Liver (tissue), 9 donors: Measurements from ENCODE around the gene SNTA1. TPM values are rescaled to one million over a fixed set of nuclear protein-coding genes. Genes with fewer than 3 reads are reported as not detected.
A peak's percentile ranks its signal among the peaks of the same experiment; 100 is the strongest.

Experiments used
- DNase-seq: peaks from one replicate; pipeline ENCODE4 v3.0.0-alpha.2; 2017; ENCODE audit warnings: low spot score
- H3K27ac ChIP-seq, 2 donors: one replicate each; pipeline ENCODE4 v1.7.0; 2013; ENCODE audit warnings: inconsistent platforms in 2 of 2, low read length in 2 of 2, control low read depth in 1 of 2, low read depth in 1 of 2, mild to moderate bottlenecking in 1 of 2
- H3K27me3 ChIP-seq, 4 donors: one replicate each; pipeline versions ENCODE4 v1.6.1 to v1.7.0; 2013; ENCODE audit warnings: low read length in 3 of 4, inconsistent platforms in 1 of 4, mild to moderate bottlenecking in 1 of 4, moderate library complexity in 1 of 4; ENCODE audit not compliant: control insufficient read depth in 4 of 4, insufficient read depth in 4 of 4
- H3K36me3 ChIP-seq, 4 donors: one replicate each; pipeline versions ENCODE4 v1.6.1 to v1.7.0; 2013; ENCODE audit warnings: low read length in 3 of 4, mild to moderate bottlenecking in 3 of 4, low read depth in 1 of 4, moderate library complexity in 1 of 4; ENCODE audit not compliant: control insufficient read depth in 4 of 4, insufficient read depth in 3 of 4
- H3K4me1 ChIP-seq, 4 donors: one replicate each; pipeline versions ENCODE4 v1.6.1 to v1.7.0; 2013; ENCODE audit warnings: low read length in 3 of 4, mild to moderate bottlenecking in 3 of 4, moderate library complexity in 1 of 4; ENCODE audit not compliant: control insufficient read depth in 4 of 4, insufficient read depth in 4 of 4
- H3K4me3 ChIP-seq, 3 donors: one replicate each; pipeline versions ENCODE4 v1.6.1 to v1.7.0; 2013; ENCODE audit warnings: low read length in 3 of 3, control low read depth in 1 of 3, low read depth in 1 of 3, mild to moderate bottlenecking in 1 of 3
- H3K9ac ChIP-seq, 2 donors: one replicate each; pipeline ENCODE4 v1.7.0; 2013; ENCODE audit warnings: low read length in 2 of 2, mild to moderate bottlenecking in 2 of 2, moderate library complexity in 2 of 2, control low read depth in 1 of 2, low read depth in 1 of 2
- H3K9me3 ChIP-seq, 4 donors: one replicate each; pipeline versions ENCODE4 v1.6.1 to v1.7.0; 2013; ENCODE audit warnings: low read length in 3 of 4; ENCODE audit not compliant: control insufficient read depth in 4 of 4
- ATF3 ChIP-seq: IDR thresholded peaks from 2 replicates; pipeline ENCODE4 v1.6.1; 2016; ENCODE audit warnings: antibody characterized with exemption
- CTCF ChIP-seq: fragments of 150-350 bp; IDR thresholded peaks from 2 replicates; pipeline ENCODE4 v1.5.1; 2017; ENCODE audit warnings: improper control_type of control experiment, low read depth, low read length; ENCODE audit not compliant: missing input control
- EGR1 ChIP-seq, 2 donors: IDR thresholded peaks; 2 replicates each; pipeline ENCODE4 v1.6.1; 2016 to 2018; ENCODE audit warnings: antibody characterized with exemption in 2 of 2, low read depth in 2 of 2
- FOXA1 ChIP-seq: IDR thresholded peaks from 2 replicates; pipeline ENCODE4 v1.6.1; 2016; ENCODE audit warnings: antibody characterized with exemption
- GABPA ChIP-seq, 2 donors: IDR thresholded peaks in 1 of 2; conservative IDR thresholded peaks in 1 of 2; 2 replicates each; pipeline ENCODE4 v1.6.1; 2016; ENCODE audit warnings: antibody characterized with exemption in 2 of 2, mild to moderate bottlenecking in 1 of 2, moderate library complexity in 1 of 2
- HNF4A ChIP-seq, 2 donors: conservative IDR thresholded peaks; 2 replicates each; pipeline ENCODE4 v1.6.1; 2016; ENCODE audit warnings: antibody characterized with exemption in 2 of 2, mild to moderate bottlenecking in 2 of 2
- HNF4G ChIP-seq: IDR thresholded peaks from 2 replicates; pipeline ENCODE4 v1.6.1; 2016; ENCODE audit warnings: antibody characterized with exemption
- JUND ChIP-seq, 2 donors: IDR thresholded peaks; 2 replicates each; pipeline ENCODE4 v1.6.1; 2016; ENCODE audit warnings: antibody characterized with exemption in 2 of 2
- MAX ChIP-seq: IDR thresholded peaks from 2 replicates; pipeline ENCODE4 v1.6.1; 2016; ENCODE audit warnings: antibody characterized with exemption
- NR2F2 ChIP-seq: IDR thresholded peaks from 2 replicates; pipeline ENCODE4 v1.6.1; 2016; ENCODE audit warnings: antibody characterized with exemption
- RAD21 ChIP-seq, 2 donors: IDR thresholded peaks; 2 replicates each; pipeline ENCODE4 v1.6.1; 2016; ENCODE audit warnings: antibody characterized with exemption in 2 of 2, mild to moderate bottlenecking in 2 of 2
- REST ChIP-seq: IDR thresholded peaks from 2 replicates; pipeline ENCODE4 v1.6.1; 2016; ENCODE audit warnings: antibody characterized with exemption, mild to moderate bottlenecking
- RXRA ChIP-seq, 2 donors: IDR thresholded peaks; 2 replicates each; pipeline ENCODE4 v1.6.1; 2017 to 2018; ENCODE audit warnings: antibody characterized with exemption in 2 of 2, mild to moderate bottlenecking in 1 of 2
- TAF1 ChIP-seq: conservative IDR thresholded peaks from 2 replicates; pipeline ENCODE4 v1.6.1; 2016; ENCODE audit warnings: antibody characterized with exemption, mild to moderate bottlenecking
- YY1 ChIP-seq: IDR thresholded peaks from 2 replicates; pipeline ENCODE4 v1.6.1; 2016; ENCODE audit warnings: antibody characterized with exemption, mild to moderate bottlenecking
- ZBTB33 ChIP-seq: IDR thresholded peaks from 2 replicates; pipeline ENCODE4 v1.6.1; 2016; ENCODE audit warnings: antibody characterized with exemption
- WGBS: extraction: QIAGEN DNeasy Blood & Tissue Kit; methylation state at CpG from one replicate; pipeline ENCODE4 v1.1.7; 2013; 5-methylcytosine and 5-hydroxymethylcytosine counted together
- polyA plus RNA-seq, 2 donors: library from polyadenylated mRNA; stranded (reverse) in 1 of 2; unstranded in 1 of 2; fragments of 200-250 nt in 1 of 2; fragments of >200 nt in 1 of 2; fragmentation: Nextera tagmentation in 1 of 2; extraction: Ambion mirVana in 1 of 2; gene quantifications; one replicate each; pipeline versions ENCODE4 v1.2.1 to v1.2.3, GENCODE V29; 2013 to 2015
- total RNA-seq, 2 donors: library from RNA; depleted of rRNA; stranded (reverse); fragments of >200 nt; gene quantifications; one replicate each; pipeline ENCODE4 v1.2.3, GENCODE V29; 2014
- donor health status: healthy.
- donor health status: healthy.
- donor health status: healthy.
- donor health status: healthy.
- donor health status: healthy.

SNTA1 gene
- total and polyA plus RNA-seq, 4 donors, result 3.8 to 9.6 (median 6.9) TPM

- Histone ChIP-seq H3K27me3 (no peaks in the 10 kb centered on the region), H3K36me3 (peaks cover 0 to 5% (median 1%) of the 10 kb centered on the region in 4 donors), H3K4me1 (no peaks in the 10 kb centered on the region), H3K27ac (no peak overlapping the region), H3K9ac (no peak overlapping the region), H3K4me3 (no peak overlapping the region), H3K9me3 (no peaks in the 10 kb centered on the region)
- 97% methylated on average over 3 of the region's 3 CpGs for WGBS
- DNase-seq, result no peak
- TF ChIP-seq REST (no peak), MAX (no peak), CTCF (no peak), JUND (IDR thresholded peaks at IDR 0.05) (no peak), EGR1 (IDR thresholded peaks at IDR 0.05; ENCODE audit: low read depth in 2 of 2) (no peak), HNF4A (conservative IDR thresholded peaks at IDR 0.05) (no peak), NR2F2 (no peak), HNF4G (no peak), ZBTB33 (no peak), RXRA (IDR thresholded peaks at IDR 0.05) (no peak), GABPA (IDR thresholded peaks at IDR 0.05 in 1 of 2, conservative IDR thresholded peaks at IDR 0.05 in 1 of 2) (no peak), TAF1 (no peak), YY1 (no peak), FOXA1 (no peak), RAD21 (IDR thresholded peaks at IDR 0.05) (no peak)
Measured at GRCh38 chr20:33418033-33418432, 25.5 kb downstream of the SNTA1 start.

- Histone ChIP-seq H3K9ac (no peak overlapping the region), H3K4me1 (peaks cover 0 to 3% (median 0%) of the 10 kb centered on the region in 4 donors), H3K27ac (no peak overlapping the region), H3K9me3 (no peaks in the 10 kb centered on the region), H3K36me3 (peaks cover 0 to 10% (median 5%) of the 10 kb centered on the region in 4 donors), H3K27me3 (no peaks in the 10 kb centered on the region), H3K4me3 (no peak overlapping the region)
- WGBS, result 55% methylated on average over 8 of the region's 8 CpGs
- TF ChIP-seq RAD21 (IDR thresholded peaks at IDR 0.05) (peak in 1 of 2 donors; percentile 74), TAF1 (no peak), ATF3 (no peak), CTCF (peak; percentile 31)
- no peak for DNase-seq
Measured at GRCh38 chr20:33415948-33416347, 27.6 kb downstream of the SNTA1 start.
